Measurements from ENCODE around the gene RRP12.

The RRP12 gene

GRCh38 chr10:97378933-97379921 is 21.9 kb downstream of the RRP12 start:
- Histone ChIP-seq H2BK5ac (ENCODE audit: low read length) (no peak overlapping the region), H4K8ac (ENCODE audit: low read depth, low read length) (peak overlapping the region; percentile 3), H3K14ac (ENCODE audit: low read length) (no peak overlapping the region), H2AFZ (ENCODE audit: low read length) (no peak overlapping the region), H3K27me3 (ENCODE audit: control insufficient read depth in 3 of 3, insufficient read depth in 3 of 3, low read depth in 1 of 3, low read length in 3 of 3) (no peaks in the 10 kb centered on the region), H2AK5ac (ENCODE audit: low read depth, low read length) (no peak overlapping the region), H3K23ac (ENCODE audit: low read depth, low read length, poor library complexity) (no peak overlapping the region), H3K27ac (replicated peaks; ENCODE audit: low read length) (no peak overlapping the region), H4K91ac (ENCODE audit: low read depth, low read length, poor library complexity) (no peak overlapping the region), H2BK15ac (ENCODE audit: low read length) (no peak overlapping the region), H3K36me3 (replicated peaks in 1 of 2; ENCODE audit: control insufficient read depth in 2 of 2, insufficient read depth in 2 of 2, low read length in 2 of 2) (peaks cover 27 to 74% of the 10 kb centered on the region in 2 donors), H3K4ac (ENCODE audit: low read length) (no peak overlapping the region), H3K9ac (ENCODE audit: low read depth, low read length, poor library complexity) (peak overlapping the region; percentile 44), H3K18ac (ENCODE audit: low read length) (peak overlapping the region; percentile 57), H3K4me3 (ENCODE audit: low read length in 2 of 2) (no peak overlapping the region), H3K4me1 (ENCODE audit: control insufficient read depth in 2 of 2, insufficient read depth in 1 of 2, low read depth in 1 of 2, low read length in 2 of 2) (no peaks in the 10 kb centered on the region), H2BK12ac (ENCODE audit: low read length) (no peak overlapping the region), H3K4me2 (ENCODE audit: insufficient read depth, low read length, poor library complexity, severe bottlenecking) (no peak overlapping the region), H3K9me3 (replicated peaks in 1 of 2; ENCODE audit: control insufficient read depth in 2 of 2, insufficient read depth in 1 of 2, low read depth in 1 of 2, low read length in 2 of 2) (peaks cover 0 to 2% of the 10 kb centered on the region in 2 donors), H3K79me1 (ENCODE audit: low read depth, low read length) (peaks cover 2% of the 10 kb centered on the region), H2BK120ac (ENCODE audit: low read depth, low read length) (no peak overlapping the region)
- no peak for DNase-seq (ENCODE audit: low spot score)
- no CpG with 5 or more reads among the region's 15 CpGs for WGBS, 2 donors (ENCODE audit: extremely low coverage in 2 of 2, insufficient read length in 2 of 2, insufficient replicate concordance in 1 of 2)

DNA sequence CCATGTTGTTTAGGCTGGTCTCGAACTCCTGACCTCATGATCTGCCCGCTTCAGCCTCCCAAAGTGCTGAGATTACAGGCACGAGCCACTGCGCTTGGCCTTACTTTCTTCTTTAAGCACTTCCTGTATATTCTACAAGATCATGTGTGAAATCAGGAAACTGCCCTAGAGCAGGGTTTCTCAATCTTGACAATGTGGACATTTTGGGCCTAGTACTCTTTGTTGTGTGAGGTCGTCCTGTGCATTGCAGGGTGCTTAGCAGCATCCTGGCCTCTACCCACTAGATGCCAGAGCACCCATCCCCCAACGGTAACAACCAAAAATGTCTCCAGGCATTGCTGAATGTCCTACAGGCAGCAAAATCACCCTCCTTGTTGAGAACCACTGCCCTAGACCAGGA is 24.7 kb downstream of the RRP12 start:
- no peak for DNase-seq (ENCODE audit: low spot score)
- H3K18ac ChIP-seq (ENCODE audit: low read length): no peak overlapping the region
- no peaks in the 10 kb centered on the region for H3K4me1 ChIP-seq (ENCODE audit: control insufficient read depth in 2 of 2, insufficient read depth in 1 of 2, low read depth in 1 of 2, low read length in 2 of 2)
- no peak overlapping the region for H4K8ac ChIP-seq (ENCODE audit: low read depth, low read length)
- H3K4me3 ChIP-seq (ENCODE audit: low read length in 2 of 2): peak overlapping the region in 1 of 2 donors; percentile 59
- peaks cover 46 to 85% of the 10 kb centered on the region in 2 donors for H3K36me3 ChIP-seq (replicated peaks in 1 of 2; ENCODE audit: control insufficient read depth in 2 of 2, insufficient read depth in 2 of 2, low read length in 2 of 2)
- no peak overlapping the region for H3K4ac ChIP-seq (ENCODE audit: low read length)
- H3K9me3 ChIP-seq (replicated peaks in 1 of 2; ENCODE audit: control insufficient read depth in 2 of 2, insufficient read depth in 1 of 2, low read depth in 1 of 2, low read length in 2 of 2): no peaks in the 10 kb centered on the region
- H3K27me3 ChIP-seq (ENCODE audit: control insufficient read depth in 3 of 3, insufficient read depth in 3 of 3, low read depth in 1 of 3, low read length in 3 of 3): no peaks in the 10 kb centered on the region
- no CpG with 5 or more reads among the region's 6 CpGs for WGBS, 2 donors (ENCODE audit: extremely low coverage in 2 of 2, insufficient read length in 2 of 2, insufficient replicate concordance in 1 of 2)
- no peak overlapping the region for H2BK15ac ChIP-seq (ENCODE audit: low read length)
- no peak overlapping the region for H2BK5ac ChIP-seq (ENCODE audit: low read length)
- H3K9ac ChIP-seq (ENCODE audit: low read depth, low read length, poor library complexity): no peak overlapping the region
- H3K79me1 ChIP-seq (ENCODE audit: low read depth, low read length): peaks cover 4% of the 10 kb centered on the region
- no peak overlapping the region for H2BK120ac ChIP-seq (ENCODE audit: low read depth, low read length)
- H4K91ac ChIP-seq (ENCODE audit: low read depth, low read length, poor library complexity): no peak overlapping the region
- H3K14ac ChIP-seq (ENCODE audit: low read length): no peak overlapping the region
- no peak overlapping the region for H2BK12ac ChIP-seq (ENCODE audit: low read length)
- no peak overlapping the region for H3K4me2 ChIP-seq (ENCODE audit: insufficient read depth, low read length, poor library complexity, severe bottlenecking)
- no peak overlapping the region for H3K27ac ChIP-seq (replicated peaks; ENCODE audit: low read length)
- no peak overlapping the region for H2AFZ ChIP-seq (ENCODE audit: low read length)
- H3K23ac ChIP-seq (ENCODE audit: low read depth, low read length, poor library complexity): no peak overlapping the region
- H2AK5ac ChIP-seq (ENCODE audit: low read depth, low read length): no peak overlapping the region

DNA sequence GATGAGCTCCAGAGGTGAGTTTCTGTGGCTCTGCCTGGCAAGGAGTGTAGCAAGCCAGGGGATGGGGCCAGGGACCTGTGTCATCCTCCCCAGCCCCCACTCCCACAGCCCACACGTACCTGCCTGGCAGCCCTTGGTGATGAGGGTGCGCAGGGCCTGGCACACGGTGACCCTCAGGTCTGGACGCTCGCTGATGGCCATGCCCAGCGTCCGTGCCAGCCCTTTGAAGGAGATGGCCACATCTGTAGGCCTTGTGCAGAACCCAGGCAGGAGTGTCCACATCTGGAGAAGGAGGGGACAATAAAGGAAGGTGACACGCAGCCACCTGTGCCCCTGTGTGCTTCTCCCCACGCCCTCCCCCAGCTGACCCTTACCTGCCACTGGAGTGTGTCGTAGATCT is 27.7 kb downstream of the RRP12 start:
- no peak for DNase-seq (ENCODE audit: low spot score)
- Histone ChIP-seq H2AFZ (ENCODE audit: low read length) (no peak overlapping the region), H3K4me2 (ENCODE audit: insufficient read depth, low read length, poor library complexity, severe bottlenecking) (no peak overlapping the region), H2BK120ac (ENCODE audit: low read depth, low read length) (no peak overlapping the region), H3K9ac (ENCODE audit: low read depth, low read length, poor library complexity) (peak overlapping the region; percentile 54), H4K91ac (ENCODE audit: low read depth, low read length, poor library complexity) (no peak overlapping the region), H3K4me1 (ENCODE audit: control insufficient read depth in 2 of 2, insufficient read depth in 1 of 2, low read depth in 1 of 2, low read length in 2 of 2) (no peaks in the 10 kb centered on the region), H3K27me3 (ENCODE audit: control insufficient read depth in 3 of 3, insufficient read depth in 3 of 3, low read depth in 1 of 3, low read length in 3 of 3) (no peaks in the 10 kb centered on the region), H4K8ac (ENCODE audit: low read depth, low read length) (no peak overlapping the region), H3K27ac (replicated peaks; ENCODE audit: low read length) (no peak overlapping the region), H3K4me3 (ENCODE audit: low read length in 2 of 2) (no peak overlapping the region), H3K14ac (ENCODE audit: low read length) (peak overlapping the region; percentile 11), H2BK5ac (ENCODE audit: low read length) (no peak overlapping the region), H3K36me3 (replicated peaks in 1 of 2; ENCODE audit: control insufficient read depth in 2 of 2, insufficient read depth in 2 of 2, low read length in 2 of 2) (peaks cover 46 to 88% of the 10 kb centered on the region in 2 donors), H2BK15ac (ENCODE audit: low read length) (no peak overlapping the region), H3K23ac (ENCODE audit: low read depth, low read length, poor library complexity) (no peak overlapping the region), H2AK5ac (ENCODE audit: low read depth, low read length) (no peak overlapping the region), H3K18ac (ENCODE audit: low read length) (no peak overlapping the region), H3K9me3 (replicated peaks in 1 of 2; ENCODE audit: control insufficient read depth in 2 of 2, insufficient read depth in 1 of 2, low read depth in 1 of 2, low read length in 2 of 2) (no peaks in the 10 kb centered on the region), H3K79me1 (ENCODE audit: low read depth, low read length) (peaks cover 2% of the 10 kb centered on the region), H3K4ac (ENCODE audit: low read length) (no peak overlapping the region), H2BK12ac (ENCODE audit: low read length) (no peak overlapping the region)
- no CpG with 5 or more reads among the region's 10 CpGs for WGBS, 2 donors (ENCODE audit: extremely low coverage in 2 of 2, insufficient read length in 2 of 2, insufficient replicate concordance in 1 of 2)

- Histone ChIP-seq H3K4me3 (ENCODE audit: low read length in 2 of 2) (no peak overlapping the region), H4K8ac (ENCODE audit: low read depth, low read length) (no peak overlapping the region), H2BK12ac (ENCODE audit: low read length) (no peak overlapping the region), H2BK15ac (ENCODE audit: low read length) (no peak overlapping the region), H3K27me3 (ENCODE audit: control insufficient read depth in 3 of 3, insufficient read depth in 3 of 3, low read depth in 1 of 3, low read length in 3 of 3) (no peaks in the 10 kb centered on the region), H3K27ac (replicated peaks; ENCODE audit: low read length) (no peak overlapping the region), H3K9me3 (replicated peaks in 1 of 2; ENCODE audit: control insufficient read depth in 2 of 2, insufficient read depth in 1 of 2, low read depth in 1 of 2, low read length in 2 of 2) (no peaks in the 10 kb centered on the region), H4K91ac (ENCODE audit: low read depth, low read length, poor library complexity) (no peak overlapping the region), H3K4me2 (ENCODE audit: insufficient read depth, low read length, poor library complexity, severe bottlenecking) (no peak overlapping the region), H2AK5ac (ENCODE audit: low read depth, low read length) (no peak overlapping the region), H3K14ac (ENCODE audit: low read length) (no peak overlapping the region), H2BK120ac (ENCODE audit: low read depth, low read length) (no peak overlapping the region), H2AFZ (ENCODE audit: low read length) (no peak overlapping the region), H3K36me3 (replicated peaks in 1 of 2; ENCODE audit: control insufficient read depth in 2 of 2, insufficient read depth in 2 of 2, low read length in 2 of 2) (peaks cover 41 to 83% of the 10 kb centered on the region in 2 donors), H3K9ac (ENCODE audit: low read depth, low read length, poor library complexity) (peak overlapping the region; percentile 30), H2BK5ac (ENCODE audit: low read length) (no peak overlapping the region), H3K23ac (ENCODE audit: low read depth, low read length, poor library complexity) (no peak overlapping the region), H3K18ac (ENCODE audit: low read length) (no peak overlapping the region), H3K4me1 (ENCODE audit: control insufficient read depth in 2 of 2, insufficient read depth in 1 of 2, low read depth in 1 of 2, low read length in 2 of 2) (no peaks in the 10 kb centered on the region), H3K4ac (ENCODE audit: low read length) (no peak overlapping the region), H3K79me1 (ENCODE audit: low read depth, low read length) (peaks cover 2% of the 10 kb centered on the region)
- no peak for DNase-seq (ENCODE audit: low spot score)
- WGBS, 2 donors (ENCODE audit: extremely low coverage in 2 of 2, insufficient read length in 2 of 2, insufficient replicate concordance in 1 of 2): no CpG with 5 or more reads among the region's 7 CpGs
These were observed 28.8 kb downstream of the RRP12 start for GRCh38 chr10:97372233-97372875.
